ENCODE results near the gene DMD. TPM values are rescaled to one million over a fixed set of nuclear protein-coding genes. Genes with fewer than 3 reads are reported as not detected.

DMD gene
- total RNA-seq, 4 donors from 2014 or later, result 2.2 to 26.7 (median 7.8) TPM

DNA sequence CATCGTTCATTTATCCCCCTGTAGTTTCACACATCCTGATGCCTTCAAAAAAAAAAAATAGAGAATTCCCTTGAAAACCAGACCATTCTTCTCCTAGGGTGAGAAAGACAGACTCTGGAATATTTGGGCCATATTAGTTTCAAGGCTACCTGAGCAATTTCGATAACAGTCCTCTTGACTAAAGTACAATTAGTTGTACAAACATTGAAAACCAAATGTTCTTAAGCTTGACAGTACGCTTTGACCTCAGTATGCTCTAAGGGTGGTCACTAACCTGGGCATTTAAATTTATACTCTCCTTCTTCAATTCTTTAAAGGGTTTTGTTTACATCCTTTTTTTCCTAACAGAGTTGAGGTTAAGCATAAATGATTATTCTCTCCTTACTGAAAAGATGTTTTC is 1774.9 kb downstream of the DMD start:
- WGBS, 2 donors, result 55 to 71% methylated on average over 3 of the region's 3 CpGs
- intact Hi-C loops (cut with DNase I), result no loop called here
- no peak overlapping the region for H3K4me3 ChIP-seq

DNA sequence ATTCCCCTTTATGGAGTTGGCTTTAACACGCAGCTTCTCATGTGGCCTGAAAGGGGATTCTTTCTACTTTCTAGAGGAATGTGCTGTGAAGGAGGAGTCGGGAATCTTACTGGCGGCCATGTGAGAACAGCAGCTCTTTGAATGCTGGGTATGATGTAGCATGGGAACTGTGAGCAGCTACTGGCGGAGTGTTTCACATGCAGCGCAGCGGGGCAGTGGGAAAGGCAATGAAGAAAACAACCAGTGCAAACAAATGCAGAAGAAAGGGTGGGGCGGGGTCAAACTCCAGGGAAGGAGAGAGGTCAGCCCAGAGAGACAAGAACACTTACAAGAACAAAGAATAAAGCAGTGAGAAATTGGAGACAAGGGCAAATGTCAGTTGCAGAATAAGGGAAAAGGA is 1775.8 kb downstream of the DMD start:
- H3K27ac ChIP-seq, result no peak overlapping the region
- H3K4me3 ChIP-seq, result no peak overlapping the region
- no peaks in the 10 kb centered on the region for H3K27me3 ChIP-seq
- no peaks in the 10 kb centered on the region for H3K4me1 ChIP-seq
- intact Hi-C loops (cut with DNase I), result no loop called here
- 58 to 80% methylated on average over 6 to 7 of the region's 7 CpGs for WGBS, 2 donors
- TF ChIP-seq POLR2A (IDR thresholded peaks at IDR 0.05), result no peak
- TF ChIP-seq, protein P1, sequence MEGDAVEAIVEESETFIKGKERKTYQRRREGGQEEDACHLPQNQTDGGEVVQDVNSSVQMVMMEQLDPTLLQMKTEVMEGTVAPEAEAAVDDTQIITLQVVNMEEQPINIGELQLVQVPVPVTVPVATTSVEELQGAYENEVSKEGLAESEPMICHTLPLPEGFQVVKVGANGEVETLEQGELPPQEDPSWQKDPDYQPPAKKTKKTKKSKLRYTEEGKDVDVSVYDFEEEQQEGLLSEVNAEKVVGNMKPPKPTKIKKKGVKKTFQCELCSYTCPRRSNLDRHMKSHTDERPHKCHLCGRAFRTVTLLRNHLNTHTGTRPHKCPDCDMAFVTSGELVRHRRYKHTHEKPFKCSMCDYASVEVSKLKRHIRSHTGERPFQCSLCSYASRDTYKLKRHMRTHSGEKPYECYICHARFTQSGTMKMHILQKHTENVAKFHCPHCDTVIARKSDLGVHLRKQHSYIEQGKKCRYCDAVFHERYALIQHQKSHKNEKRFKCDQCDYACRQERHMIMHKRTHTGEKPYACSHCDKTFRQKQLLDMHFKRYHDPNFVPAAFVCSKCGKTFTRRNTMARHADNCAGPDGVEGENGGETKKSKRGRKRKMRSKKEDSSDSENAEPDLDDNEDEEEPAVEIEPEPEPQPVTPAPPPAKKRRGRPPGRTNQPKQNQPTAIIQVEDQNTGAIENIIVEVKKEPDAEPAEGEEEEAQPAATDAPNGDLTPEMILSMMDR (IDR thresholded peaks at IDR 0.05), result no peak
- no peaks in the 10 kb centered on the region for H3K36me3 ChIP-seq
- H3K9me3 ChIP-seq, result no peaks in the 10 kb centered on the region
- DNase-seq, result no peak

More for the DNA sequence above, 1774.9 kb downstream of the DMD start:
- Histone ChIP-seq H3K27ac (no peak overlapping the region), H3K4me1 (no peaks in the 10 kb centered on the region), H3K27me3 (no peaks in the 10 kb centered on the region), H3K36me3 (no peaks in the 10 kb centered on the region), H3K9me3 (no peaks in the 10 kb centered on the region)
- TF ChIP-seq, protein P1 (IDR thresholded peaks at IDR 0.05), result no peak
- no peak for TF ChIP-seq POLR2A (IDR thresholded peaks at IDR 0.05)
- no peak for DNase-seq

DNA sequence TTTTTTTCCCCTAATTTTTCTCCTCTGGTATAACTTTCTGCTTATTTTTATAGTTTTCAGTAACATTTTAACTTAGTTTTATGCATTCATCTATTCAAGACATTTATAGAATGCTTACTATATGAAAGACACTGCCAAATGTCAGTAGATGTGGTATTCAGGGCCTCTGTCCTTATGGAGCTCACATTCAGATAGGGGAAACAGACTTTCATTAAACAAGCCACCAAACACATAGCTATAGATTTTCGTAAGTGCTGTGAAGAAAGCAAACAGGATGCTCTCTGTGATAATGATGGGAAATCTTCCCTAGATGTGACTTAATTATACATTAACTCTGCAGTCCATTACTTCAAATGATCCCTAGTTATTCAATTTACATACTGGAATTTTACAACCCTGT is 1777.5 kb downstream of the DMD start:
- H3K9me3 ChIP-seq, result no peaks in the 10 kb centered on the region
- no peaks in the 10 kb centered on the region for H3K36me3 ChIP-seq
- no peaks in the 10 kb centered on the region for H3K4me1 ChIP-seq
- 62 to 100% methylated on average over 1 of the region's 1 CpG for WGBS, 2 donors
- intact Hi-C loops (cut with DNase I), result no loop called here
- H3K27ac ChIP-seq, result no peak overlapping the region
- DNase-seq, result no peak
- TF ChIP-seq, protein P1 (IDR thresholded peaks at IDR 0.05), result no peak
- no peak for TF ChIP-seq POLR2A (IDR thresholded peaks at IDR 0.05)
- H3K4me3 ChIP-seq, result no peak overlapping the region
- H3K27me3 ChIP-seq, result no peaks in the 10 kb centered on the region

DNA sequence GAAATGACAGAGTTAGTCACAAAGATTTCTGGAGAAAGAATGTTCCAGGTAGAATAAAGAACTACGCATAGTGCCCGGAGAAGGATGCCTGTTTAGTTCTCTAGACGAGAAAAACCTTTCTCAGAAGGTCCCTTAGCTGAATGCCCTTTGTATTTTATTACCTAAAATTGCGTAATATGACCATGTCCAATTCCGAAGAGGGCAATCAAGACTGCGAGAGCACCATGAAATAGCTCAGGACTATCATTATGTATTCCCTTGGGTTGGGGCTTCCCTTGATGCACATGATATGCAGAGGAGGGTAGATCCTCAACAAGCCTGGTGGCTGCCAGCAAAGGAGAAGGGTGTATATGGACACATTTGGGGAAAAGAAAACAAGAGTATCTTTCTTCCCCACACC is 1781.4 kb downstream of the DMD start:
- no peaks in the 10 kb centered on the region for H3K27me3 ChIP-seq
- no peak for TF ChIP-seq POLR2A (IDR thresholded peaks at IDR 0.05)
- TF ChIP-seq, protein P1 (IDR thresholded peaks at IDR 0.05), result no peak
- H3K36me3 ChIP-seq, result no peaks in the 10 kb centered on the region
- 75 to 83% methylated on average over 5 to 6 of the region's 6 CpGs for WGBS, 2 donors
- H3K4me1 ChIP-seq, result no peaks in the 10 kb centered on the region
- intact Hi-C loops (cut with DNase I), result no loop called here
- no peaks in the 10 kb centered on the region for H3K9me3 ChIP-seq
- no peak overlapping the region for H3K4me3 ChIP-seq
- DNase-seq, result no peak
- H3K27ac ChIP-seq, result no peak overlapping the region

DNA sequence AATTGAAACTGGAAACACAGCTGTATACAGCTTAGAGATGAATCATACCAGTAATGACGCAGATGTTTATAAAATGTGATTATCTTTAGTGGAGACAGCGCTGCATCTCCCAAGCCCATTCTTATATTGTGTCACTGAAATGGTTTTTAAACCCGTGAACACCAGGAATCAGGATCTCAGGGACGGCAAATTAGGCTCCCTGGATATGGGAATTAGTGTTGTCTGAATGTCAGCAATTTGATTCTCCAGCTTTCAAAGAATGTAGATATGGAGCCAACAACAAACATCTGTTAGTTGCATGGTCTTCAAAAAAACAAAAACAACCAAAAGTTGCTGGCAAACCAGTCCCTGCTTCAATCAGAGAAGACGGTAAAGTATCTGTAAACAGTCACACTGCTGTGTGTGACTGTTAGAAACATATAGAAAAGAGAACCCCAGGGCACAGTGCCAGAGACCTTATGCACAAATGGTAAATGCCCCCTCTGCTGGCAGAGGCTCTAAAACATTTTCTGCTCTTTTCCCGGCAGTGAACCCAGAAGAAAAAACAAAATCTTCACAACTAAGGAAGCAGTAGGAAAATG is 1787.7 kb downstream of the DMD start:
- H3K36me3 ChIP-seq, result no peaks in the 10 kb centered on the region
- H3K4me1 ChIP-seq, result no peaks in the 10 kb centered on the region
- no peaks in the 10 kb centered on the region for H3K27me3 ChIP-seq
- 20 to 34% methylated on average over 5 to 6 of the region's 6 CpGs for WGBS, 2 donors
- H3K27ac ChIP-seq, result no peak overlapping the region
- intact Hi-C loops (cut with DNase I), result no loop called here
- no peak for TF ChIP-seq POLR2A (IDR thresholded peaks at IDR 0.05)
- TF ChIP-seq, protein P1 (IDR thresholded peaks at IDR 0.05), result peak in 1 of 6 experiments; percentile 22
- H3K9me3 ChIP-seq, result no peaks in the 10 kb centered on the region
- H3K4me3 ChIP-seq, result no peak overlapping the region
- no peak for DNase-seq
